Memory B cell (primary cell): ENCODE data around the gene TCAP.

Experiments used
- ATAC-seq: fragments of 150-1000 bp; cut with Tn5 transposase; 2 replicates; pipeline ENCODE4 v1.10.0; 2021; ENCODE audit warnings: low read depth, mild to moderate bottlenecking, moderate library complexity
- DNase-seq, 2 donors: peaks; one replicate each; pipeline ENCODE4 v3.0.0; 2022; ENCODE audit warnings: low spot score in 2 of 2
- H3K27ac Mint-ChIP-seq: one replicate; pipeline ENCODE4 v1.8.0; 2022; ENCODE audit warnings: mild to moderate bottlenecking, moderate library complexity, mixed read lengths
- H3K27me3 Mint-ChIP-seq: one replicate; pipeline ENCODE4 v1.8.0; 2022; ENCODE audit warnings: mixed read lengths
- H3K36me3 Mint-ChIP-seq: one replicate; pipeline ENCODE4 v1.8.0; 2022; ENCODE audit warnings: mild to moderate bottlenecking, mixed read lengths
- H3K4me1 Mint-ChIP-seq: one replicate; pipeline ENCODE4 v1.8.0; 2022; ENCODE audit warnings: mixed read lengths
- H3K4me3 Mint-ChIP-seq: one replicate; pipeline ENCODE4 v1.8.0; 2022; ENCODE audit warnings: mild to moderate bottlenecking, moderate library complexity, mixed read lengths
- H3K9me3 Mint-ChIP-seq: one replicate; pipeline ENCODE4 v1.8.0; 2022; ENCODE audit warnings: mixed read lengths

TCAP gene

GRCh38 chr17:39673335-39674081 lies 8.4 kb downstream of the TCAP start:
- H3K36me3 Mint-ChIP-seq: no peaks in the 10 kb centered on the region
- peaks cover 47% of the 10 kb centered on the region for H3K4me1 Mint-ChIP-seq

GRCh38 chr17:39674179-39674578 lies 9.0 kb downstream of the TCAP start:
- Mint-ChIP-seq H3K27me3 (no peaks in the 10 kb centered on the region), H3K4me1 (peaks cover 51% of the 10 kb centered on the region), H3K27ac (no peak overlapping the region), H3K36me3 (no peaks in the 10 kb centered on the region), H3K4me3 (no peak overlapping the region), H3K9me3 (no peaks in the 10 kb centered on the region)
- DNase-seq (no peak), ATAC-seq (no peak)

More at GRCh38 chr17:39673335-39674081, 8.4 kb downstream of the TCAP start:
- DNase-seq (no peak), ATAC-seq (no peak)
- Mint-ChIP-seq H3K4me3 (no peak overlapping the region), H3K27ac (no peak overlapping the region), H3K9me3 (no peaks in the 10 kb centered on the region), H3K27me3 (peaks cover 3% of the 10 kb centered on the region)

GRCh38 chr17:39674702-39675389 lies 9.7 kb downstream of the TCAP start:
- Mint-ChIP-seq H3K4me1 (peaks cover 58% of the 10 kb centered on the region), H3K27me3 (no peaks in the 10 kb centered on the region), H3K9me3 (no peaks in the 10 kb centered on the region), H3K4me3 (peak overlapping the region; percentile 55), H3K36me3 (no peaks in the 10 kb centered on the region), H3K27ac (peak overlapping the region; percentile 82)
- DNase-seq (no peak), ATAC-seq (peak; percentile 58)

GRCh38 chr17:39675390-39676082 lies 10.4 kb downstream of the TCAP start:
- Mint-ChIP-seq H3K9me3 (no peaks in the 10 kb centered on the region), H3K36me3 (no peaks in the 10 kb centered on the region), H3K4me1 (peaks cover 63% of the 10 kb centered on the region), H3K27ac (peak overlapping the region; percentile 82), H3K4me3 (peak overlapping the region; percentile 49), H3K27me3 (no peaks in the 10 kb centered on the region)
- DNase-seq: no peak
- ATAC-seq: no peak

- Mint-ChIP-seq H3K9me3 (no peaks in the 10 kb centered on the region), H3K4me1 (peaks cover 65% of the 10 kb centered on the region), H3K27me3 (no peaks in the 10 kb centered on the region), H3K27ac (peak overlapping the region; percentile 18), H3K4me3 (peak overlapping the region; percentile 21), H3K36me3 (peaks cover 2% of the 10 kb centered on the region)
- DNase-seq: no peak
- ATAC-seq: peak; percentile 69
Observed at GRCh38 chr17:39676198-39676819, 11.2 kb downstream of the TCAP start.

- ATAC-seq: no peak
- H3K27ac Mint-ChIP-seq: peak overlapping the region; percentile 67
- H3K9me3 Mint-ChIP-seq: no peaks in the 10 kb centered on the region
- peaks cover 60% of the 10 kb centered on the region for H3K4me1 Mint-ChIP-seq
- H3K4me3 Mint-ChIP-seq: no peak overlapping the region
- no peaks in the 10 kb centered on the region for H3K27me3 Mint-ChIP-seq
- H3K36me3 Mint-ChIP-seq: peaks cover 2% of the 10 kb centered on the region
- no peak for DNase-seq
Observed at GRCh38 chr17:39677072-39677471, 11.9 kb downstream of the TCAP start.

- H3K4me1 Mint-ChIP-seq: peaks cover 56% of the 10 kb centered on the region
- DNase-seq (no peak), ATAC-seq (no peak)
- H3K36me3 Mint-ChIP-seq: peaks cover 2% of the 10 kb centered on the region
- H3K27ac Mint-ChIP-seq: peak overlapping the region; percentile 85
- no peak overlapping the region for H3K4me3 Mint-ChIP-seq
- no peaks in the 10 kb centered on the region for H3K27me3 Mint-ChIP-seq
- H3K9me3 Mint-ChIP-seq: no peaks in the 10 kb centered on the region
Observed at GRCh38 chr17:39677542-39678339, 12.6 kb downstream of the TCAP start.

- Mint-ChIP-seq H3K27me3 (no peaks in the 10 kb centered on the region), H3K4me3 (peak overlapping the region; percentile 16), H3K4me1 (peaks cover 54% of the 10 kb centered on the region), H3K36me3 (peaks cover 6% of the 10 kb centered on the region), H3K27ac (peak overlapping the region; percentile 85), H3K9me3 (no peaks in the 10 kb centered on the region)
- ATAC-seq (no peak), DNase-seq (no peak)
Observed at GRCh38 chr17:39678340-39679116, 13.4 kb downstream of the TCAP start.

- ATAC-seq: peak; percentile 74
- peak overlapping the region; percentile 85 for H3K27ac Mint-ChIP-seq
- peaks cover 48% of the 10 kb centered on the region for H3K4me1 Mint-ChIP-seq
- H3K4me3 Mint-ChIP-seq: peak overlapping the region; percentile 16
- no peaks in the 10 kb centered on the region for H3K27me3 Mint-ChIP-seq
- DNase-seq: no peak
- H3K36me3 Mint-ChIP-seq: peaks cover 11% of the 10 kb centered on the region
- H3K9me3 Mint-ChIP-seq: no peaks in the 10 kb centered on the region
Observed at GRCh38 chr17:39679521-39680192, 14.5 kb downstream of the TCAP start.

GRCh38 chr17:39683295-39683939 lies 18.3 kb downstream of the TCAP start:
- peaks cover 36% of the 10 kb centered on the region for H3K4me1 Mint-ChIP-seq
- peaks cover 2% of the 10 kb centered on the region for H3K9me3 Mint-ChIP-seq
- H3K36me3 Mint-ChIP-seq: peaks cover 21% of the 10 kb centered on the region
- DNase-seq (no peak), ATAC-seq (no peak)
- no peak overlapping the region for H3K27ac Mint-ChIP-seq
- no peaks in the 10 kb centered on the region for H3K27me3 Mint-ChIP-seq
- H3K4me3 Mint-ChIP-seq: no peak overlapping the region

- H3K27me3 Mint-ChIP-seq: no peaks in the 10 kb centered on the region
- no peak overlapping the region for H3K27ac Mint-ChIP-seq
- DNase-seq: no peak
- H3K9me3 Mint-ChIP-seq: peaks cover 4% of the 10 kb centered on the region
- ATAC-seq: no peak
- peaks cover 31% of the 10 kb centered on the region for H3K4me1 Mint-ChIP-seq
- no peak overlapping the region for H3K4me3 Mint-ChIP-seq
- H3K36me3 Mint-ChIP-seq: peaks cover 21% of the 10 kb centered on the region
Observed at GRCh38 chr17:39684369-39685192, 19.4 kb downstream of the TCAP start.
